H1 (cell line): Measurements from ENCODE around the gene EGR1. TPM values are rescaled to one million over a fixed set of nuclear protein-coding genes. Genes with fewer than 3 reads are reported as not detected.

Experiments
- ASH2L ChIP-seq: fragments of 200-600, 300-600 bp; sonication (generic); IDR thresholded peaks from one replicate; pipeline ENCODE4 v1.7.1; 2017; ENCODE audit warnings: low read length
- BCL11A ChIP-seq, 2 experiments: IDR thresholded peaks; one replicate each; pipeline ENCODE4 v1.6.1; 2011; ENCODE audit warnings: low read depth in 2 of 2, low read length in 2 of 2, mild to moderate bottlenecking in 2 of 2
- CHD7 ChIP-seq: fragments of 300-600 bp; sonication (generic); IDR thresholded peaks from 2 replicates; pipeline ENCODE4 v1.7.1; 2012; ENCODE audit warnings: low read length, moderate library complexity, mild to moderate bottlenecking, inconsistent platforms; ENCODE audit not compliant: insufficient replicate concordance
- CTBP2 ChIP-seq: IDR thresholded peaks from 2 replicates; pipeline ENCODE4 v1.7.0; 2011; ENCODE audit warnings: borderline replicate concordance, mild to moderate bottlenecking, moderate library complexity, mixed read lengths, low read length; ENCODE audit not compliant: insufficient read depth, insufficient read length
- E2F6 ChIP-seq: IDR thresholded peaks from 2 replicates; pipeline ENCODE4 v1.6.1; 2012; ENCODE audit warnings: inconsistent platforms
- GABPA ChIP-seq: IDR thresholded peaks from 2 replicates; pipeline ENCODE4 v1.6.1; 2011; ENCODE audit warnings: mild to moderate bottlenecking, low read length, moderate library complexity, borderline replicate concordance; ENCODE audit not compliant: insufficient read depth
- HDAC2 ChIP-seq, 2 experiments: fragments of 300-600 bp in 1 of 2; sonication (generic) in 1 of 2; IDR thresholded peaks; 2 replicates each; pipeline ENCODE4 v1.6.1; 2011 to 2012; ENCODE audit warnings: low read depth in 2 of 2, low read length in 2 of 2, mild to moderate bottlenecking in 2 of 2, moderate library complexity in 2 of 2, borderline replicate concordance in 1 of 2, inconsistent platforms in 1 of 2
- JUND ChIP-seq: IDR thresholded peaks from 2 replicates; pipeline ENCODE4 v1.6.1; 2011; ENCODE audit warnings: mild to moderate bottlenecking, improper control_type of control experiment, low read length
- SP2 ChIP-seq: IDR thresholded peaks from 2 replicates; pipeline ENCODE4 v1.6.1; 2012; ENCODE audit warnings: mild to moderate bottlenecking, low read length, inconsistent platforms
- TBP ChIP-seq: IDR thresholded peaks from 2 replicates; pipeline ENCODE4 v1.6.1; 2011; ENCODE audit warnings: low read depth, low read length, improper control_type of control experiment
- polyA plus RNA-seq, 7 experiments: library from polyadenylated mRNA; depleted of rRNA in 3 of 7; stranded (reverse) in 5 of 7; unstranded in 2 of 7; fragments of >200 nt in 5 of 7; fragments of 200-250 nt in 2 of 7; gene quantifications; 1 replicate in 5 of 7; 2 replicates in 1 of 7; 4 replicates in 1 of 7; pipeline versions ENCODE4 v1.2.1 to v1.2.3, GENCODE V29; 2011 to 2013; ENCODE audit warnings: missing spikeins in 2 of 7, mixed read lengths in 2 of 7
- total RNA-seq: library from RNA; stranded (reverse); fragmentation: NEBNext Ultra II Directional; extraction: Animal tissue kit (Norgen Biotek cat#: 25700); gene quantifications from 2 replicates; pipeline ENCODE4 v1.2.1, GENCODE V29; 2021

Gene EGR1
- total and polyA plus RNA-seq, 2 of the 8 experiments (the other 6 are each of a cell fraction or from before 2014, with no cell fraction given): 16.2 to 35.5 TPM

DNA sequence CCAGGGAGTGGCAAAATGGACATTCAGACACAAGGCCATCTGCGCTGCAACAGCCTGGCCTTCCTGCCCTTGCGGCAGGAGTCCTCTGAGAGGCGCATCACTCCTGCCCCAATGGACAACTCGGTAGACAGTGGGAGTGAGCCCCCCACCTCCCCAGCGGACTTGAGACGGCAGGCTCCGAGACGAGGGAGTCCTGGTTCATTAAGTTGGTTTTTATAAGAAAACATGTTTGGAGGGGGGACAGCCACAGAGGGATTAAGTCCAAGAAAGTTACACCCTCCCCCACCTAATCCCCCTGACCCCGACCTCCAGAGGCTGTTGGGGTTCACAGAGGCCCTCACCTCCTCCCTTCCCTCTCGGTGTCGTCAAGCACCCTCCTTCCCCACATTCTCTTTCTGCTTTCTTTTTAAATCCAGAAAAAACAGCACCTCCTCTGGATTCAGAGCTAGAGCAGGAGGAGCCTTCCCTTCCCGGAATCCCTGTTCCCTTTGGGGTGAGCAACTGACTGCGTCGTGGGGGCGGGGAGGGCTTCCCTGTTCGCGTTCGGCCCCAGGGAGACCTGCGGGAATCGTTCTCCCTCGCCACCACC lies 1.8 kb upstream of the EGR1 start (continued):
- TF ChIP-seq SP2: no peak
- no peak for TF ChIP-seq GABPA
- no peak for TF ChIP-seq CTBP2
- TF ChIP-seq HDAC2 (IDR thresholded peaks at IDR 0.05; ENCODE audit: borderline replicate concordance in 1 of 2, low read depth in 2 of 2, low read length in 2 of 2): no peak
- no peak for TF ChIP-seq TBP
- TF ChIP-seq ASH2L: peak; percentile 21
- TF ChIP-seq E2F6: no peak
- TF ChIP-seq JUND: no peak
- TF ChIP-seq BCL11A (IDR thresholded peaks at IDR 0.05; ENCODE audit: low read depth in 2 of 2, low read length in 2 of 2): no peak
- TF ChIP-seq CHD7: no peak
